Endothelial cell of umbilical vein (primary cell): Measurements from ENCODE around the gene SCNM1. TPM values are rescaled to one million over a fixed set of nuclear protein-coding genes. Genes with fewer than 3 reads are reported as not detected.

Experiments
- BruUV-seq: library from RNA; stranded (reverse); fragments of 400-500 nt; replicated peaks from 2 replicates; lab custom pipeline; 2021; lab: Mats Ljungman, UMichigan
- CTCF ChIA-PET: fragments of 300-600, 350-600 bp; sonication (Branson Sonifier 250); formaldehyde crosslinking; loops from one replicate; lab custom pipeline; 2021; ENCODE audit warnings: antibody characterized with exemption, inconsistent platforms; lab: Charles Lee
- POLR2A ChIA-PET: fragments of 300-600, 350-600 bp; sonication (Branson Sonifier 250); formaldehyde crosslinking; loops from one replicate; lab custom pipeline; 2021; ENCODE audit warnings: antibody characterized with exemption, inconsistent platforms; lab: Charles Lee
- DNase-seq: peaks from one replicate; pipeline ENCODE4 v3.0.0-alpha.2; 2011; ENCODE audit warnings: low read depth, low spot score
- FAIRE-seq: peaks from 2 replicates; lab custom pipeline; 2011; peaks lifted over from hg19 to GRCh38; lab: Jason Lieb, UNC
- H2AFZ ChIP-seq: 2 replicates; pipeline ENCODE4 v1.6.0; 2012; ENCODE audit warnings: low read depth, low read length, control low read depth, inconsistent platforms
- H3K27ac ChIP-seq: 2 replicates; pipeline ENCODE4 v1.5.1; 2011; ENCODE audit warnings: low read depth, mild to moderate bottlenecking, control low read depth, low read length, moderate library complexity; ENCODE audit not compliant: insufficient read depth
- H3K27me3 ChIP-seq, 2 experiments: 2 replicates each; pipeline versions ENCODE4 v1.6.0 to v1.6.1; 2011; ENCODE audit warnings: low read length in 2 of 2, mixed read lengths in 1 of 2; ENCODE audit not compliant: control insufficient read depth in 2 of 2, insufficient read depth in 2 of 2
- H3K36me3 ChIP-seq, 2 experiments: 2 replicates in 1 of 2; 3 replicates in 1 of 2; pipeline ENCODE4 v1.5.1; 2011; ENCODE audit warnings: low read length in 2 of 2, mild to moderate bottlenecking in 1 of 2, moderate library complexity in 1 of 2; ENCODE audit not compliant: control insufficient read depth in 2 of 2, insufficient read depth in 2 of 2; ENCODE audit errors: extremely low read depth in 1 of 2
- H3K4me1 ChIP-seq: 3 replicates; pipeline ENCODE4 v1.5.1; 2011; ENCODE audit warnings: mild to moderate bottlenecking, low read length; ENCODE audit not compliant: control insufficient read depth, insufficient read depth; ENCODE audit errors: extremely low read depth
- H3K4me2 ChIP-seq: 2 replicates; pipeline ENCODE4 v1.6.1; 2011; ENCODE audit warnings: low read length, control low read depth, mixed read lengths; ENCODE audit not compliant: insufficient read depth
- H3K4me3 ChIP-seq, 3 experiments: fragments of 200-600 bp in 1 of 3; sonication (generic), shearing (Covaris generic) in 1 of 3; replicated peaks in 1 of 3; 2 replicates each; pipeline ENCODE4 v1.5.1; 2011 to 2016; ENCODE audit warnings: control low read depth in 3 of 3, low read length in 3 of 3, mild to moderate bottlenecking in 2 of 3, inconsistent platforms in 1 of 3, low read depth in 1 of 3, moderate library complexity in 1 of 3; ENCODE audit not compliant: insufficient read depth in 1 of 3
- H3K79me2 ChIP-seq: 2 replicates; pipeline ENCODE4 v1.6.0; 2012; ENCODE audit warnings: low read length, inconsistent platforms; ENCODE audit not compliant: control insufficient read depth, insufficient read depth
- H3K9ac ChIP-seq: replicated peaks from 2 replicates; pipeline ENCODE3; 2011; ENCODE audit warnings: low read length, control low read depth; ENCODE audit not compliant: insufficient read depth; ENCODE audit errors: extremely low read depth
- H3K9me1 ChIP-seq: replicated peaks from 3 replicates; pipeline ENCODE4 v1.6.0; 2011; ENCODE audit warnings: mild to moderate bottlenecking, low read length; ENCODE audit not compliant: control insufficient read depth, insufficient read depth; ENCODE audit errors: extremely low read depth
- H3K9me3 ChIP-seq: replicated peaks from 2 replicates; pipeline ENCODE4 v1.5.1; 2012; ENCODE audit warnings: low read length, inconsistent platforms; ENCODE audit not compliant: control insufficient read depth, insufficient read depth
- H4K20me1 ChIP-seq: replicated peaks from 2 replicates; pipeline ENCODE3; 2011; ENCODE audit warnings: mild to moderate bottlenecking, low read length; ENCODE audit not compliant: control insufficient read depth, insufficient read depth; ENCODE audit errors: extremely low read depth
- EZH2 ChIP-seq: IDR thresholded peaks from 2 replicates; pipeline ENCODE4 v1.6.1; 2012; ENCODE audit warnings: borderline replicate concordance, low read depth, mild to moderate bottlenecking, moderate library complexity, low read length, inconsistent platforms; ENCODE audit not compliant: severe bottlenecking
- FOS ChIP-seq: IDR thresholded peaks from 2 replicates; pipeline ENCODE4 v1.6.1; 2011; ENCODE audit warnings: mild to moderate bottlenecking, low read length, moderate library complexity, borderline replicate concordance; ENCODE audit not compliant: insufficient read depth
- GATA2 ChIP-seq: IDR thresholded peaks from 2 replicates; pipeline ENCODE4 v1.7.0; 2011; ENCODE audit warnings: low read depth, mild to moderate bottlenecking, moderate library complexity, mixed read lengths, low read length; ENCODE audit not compliant: insufficient read length, insufficient read depth
- JUN ChIP-seq: IDR thresholded peaks from 2 replicates; pipeline ENCODE4 v1.6.1; 2011; ENCODE audit warnings: borderline replicate concordance, low read depth; ENCODE audit not compliant: insufficient read length, insufficient read depth
- MYC ChIP-seq: IDR thresholded peaks from one replicate; pipeline ENCODE4 v1.6.1; 2011; ENCODE audit warnings: mild to moderate bottlenecking, low read depth, low read length
- POLR2A ChIP-seq: IDR thresholded peaks from 2 replicates; pipeline ENCODE4 v1.6.1; 2012; ENCODE audit warnings: low read depth, mild to moderate bottlenecking, control low read depth, low read length
- POLR2AphosphoS5 ChIP-seq: IDR thresholded peaks from 2 replicates; pipeline ENCODE4 v1.6.1; 2012; ENCODE audit warnings: low read depth, mild to moderate bottlenecking, control low read depth, low read length, moderate library complexity; ENCODE audit not compliant: insufficient read depth
- dilution Hi-C: fragments of 300-500 bp; cut with MboI; formaldehyde crosslinking; loops from one replicate; pipeline ENCODE4 v1.15.0; 2019; ENCODE audit warnings: low sequenced_read_pairs; ENCODE audit not compliant: extremely low pct_ligation_motif_present
- intact Hi-C: fragments of 100-400 bp; cut with micrococcal nuclease; formaldehyde crosslinking; loops from one replicate; pipeline ENCODE4 v1.10.0; 2022
- polyA plus RNA-seq, 4 experiments: library from polyadenylated mRNA; depleted of rRNA in 3 of 4; stranded (reverse) in 3 of 4; unstranded in 1 of 4; fragments of >200 nt; gene quantifications; 2 replicates each; pipeline versions ENCODE4 v1.2.1 to v1.2.3, GENCODE V29; 2011 to 2012; ENCODE audit warnings: missing spikeins in 1 of 4
- total RNA-seq: library from RNA; stranded (reverse); gene quantifications from 2 replicates; pipeline ENCODE4 v1.2.3, GENCODE V29; 2021
- TF ChIP-seq, protein P1 (sequence below): IDR thresholded peaks from 2 replicates; pipeline ENCODE4 v1.6.1; 2011; ENCODE audit not compliant: insufficient read depth, insufficient read length
- TF ChIP-seq, protein P2 (sequence below), 2 donors: IDR thresholded peaks; 1 replicate in 1 of 2; 2 replicates in 1 of 2; pipeline ENCODE4 v1.5.1; 2011; ENCODE audit warnings: low read length in 2 of 2, mild to moderate bottlenecking in 2 of 2, moderate library complexity in 2 of 2, control low read depth in 1 of 2, inconsistent platforms in 1 of 2, low read depth in 1 of 2; ENCODE audit not compliant: insufficient read depth in 1 of 2; ENCODE audit errors: extremely low read depth in 1 of 2

SCNM1 gene
- total and polyA plus RNA-seq, 2 donors (not counting 3 experiments of a cell fraction or from before 2014, with no cell fraction given) = 17.3 to 43.1 TPM

DNA sequence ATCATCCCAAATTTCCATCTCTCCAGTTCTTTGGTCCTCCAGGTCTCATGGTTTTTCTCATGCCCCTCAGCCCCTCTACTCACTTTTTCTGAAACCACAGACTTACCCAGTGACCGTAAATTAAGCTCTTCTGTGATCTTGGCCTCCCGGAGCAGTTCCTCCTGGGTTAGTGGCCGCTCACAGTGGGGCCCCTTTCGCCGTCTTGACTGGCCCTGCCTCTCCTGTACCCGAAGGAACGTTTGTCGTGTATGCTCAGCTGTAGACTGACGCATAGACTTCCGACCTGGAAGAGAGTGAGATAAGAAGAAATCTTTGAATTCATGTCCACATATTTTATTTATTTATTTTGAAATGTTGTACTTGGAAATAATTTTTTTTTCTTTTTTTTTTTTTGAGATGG, 18.3 kb downstream of the SCNM1 start:
- Histone ChIP-seq H3K4me2 (no peak overlapping the region), H3K27ac (no peak overlapping the region), H3K4me3 (no peak overlapping the region), H3K9me3 (no peaks in the 10 kb centered on the region), H4K20me1 (no peaks in the 10 kb centered on the region), H3K36me3 (peaks cover 15 to 17% of the 10 kb centered on the region in 2 experiments), H3K79me2 (peaks cover 24% of the 10 kb centered on the region), H3K9ac (no peak overlapping the region), H3K9me1 (no peaks in the 10 kb centered on the region), H2AFZ (no peak overlapping the region), H3K4me1 (peaks cover 8% of the 10 kb centered on the region), H3K27me3 (no peaks in the 10 kb centered on the region)
- FAIRE-seq (no peak), DNase-seq (no peak)
- ChIA-PET POLR2A (no interaction called here), CTCF (interaction anchor here (1.7 kb wide), 1 partner anchor 85 kb away, joined by 5 read pairs; no protein-coding TSS in a partner anchor)
- dilution Hi-C loops = no loop called here
- TF ChIP-seq EZH2 (no peak), FOS (no peak), JUN (no peak), MYC (no peak), POLR2A (no peak), GATA2 (no peak), POLR2AphosphoS5 (no peak)
- TF ChIP-seq, protein P1, sequence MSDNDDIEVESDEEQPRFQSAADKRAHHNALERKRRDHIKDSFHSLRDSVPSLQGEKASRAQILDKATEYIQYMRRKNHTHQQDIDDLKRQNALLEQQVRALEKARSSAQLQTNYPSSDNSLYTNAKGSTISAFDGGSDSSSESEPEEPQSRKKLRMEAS = no peak
- TF ChIP-seq, protein P2, sequence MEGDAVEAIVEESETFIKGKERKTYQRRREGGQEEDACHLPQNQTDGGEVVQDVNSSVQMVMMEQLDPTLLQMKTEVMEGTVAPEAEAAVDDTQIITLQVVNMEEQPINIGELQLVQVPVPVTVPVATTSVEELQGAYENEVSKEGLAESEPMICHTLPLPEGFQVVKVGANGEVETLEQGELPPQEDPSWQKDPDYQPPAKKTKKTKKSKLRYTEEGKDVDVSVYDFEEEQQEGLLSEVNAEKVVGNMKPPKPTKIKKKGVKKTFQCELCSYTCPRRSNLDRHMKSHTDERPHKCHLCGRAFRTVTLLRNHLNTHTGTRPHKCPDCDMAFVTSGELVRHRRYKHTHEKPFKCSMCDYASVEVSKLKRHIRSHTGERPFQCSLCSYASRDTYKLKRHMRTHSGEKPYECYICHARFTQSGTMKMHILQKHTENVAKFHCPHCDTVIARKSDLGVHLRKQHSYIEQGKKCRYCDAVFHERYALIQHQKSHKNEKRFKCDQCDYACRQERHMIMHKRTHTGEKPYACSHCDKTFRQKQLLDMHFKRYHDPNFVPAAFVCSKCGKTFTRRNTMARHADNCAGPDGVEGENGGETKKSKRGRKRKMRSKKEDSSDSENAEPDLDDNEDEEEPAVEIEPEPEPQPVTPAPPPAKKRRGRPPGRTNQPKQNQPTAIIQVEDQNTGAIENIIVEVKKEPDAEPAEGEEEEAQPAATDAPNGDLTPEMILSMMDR (IDR thresholded peaks at IDR 0.05; ENCODE audit: extremely low read depth in 1 of 2, insufficient read depth in 1 of 2, low read depth in 1 of 2, low read length in 2 of 2) = no peak
- no TSS peak for BruUV-seq
- intact Hi-C loops = no loop called here
